HepG2 (cell line): ENCODE measurements around the gene EEF1A1. TPM values are rescaled to one million over a fixed set of nuclear protein-coding genes. Genes with fewer than 3 reads are reported as not detected.

Experiments used
- ATAC-seq: fragments of 200-7000 bp; cut with Tn5 transposase; 3 replicates; pipeline ENCODE4 v1.9.1; 2020; ENCODE audit warnings: mild to moderate bottlenecking, moderate library complexity
- BruUV-seq: library from RNA; stranded (reverse); fragments of 400-500 nt; replicated peaks from 2 replicates; lab custom pipeline; 2021; lab: Mats Ljungman, UMichigan
- CTCF ChIA-PET: fragments of 300-600 bp; formaldehyde crosslinking; extraction: SDS; loops from one replicate; lab custom pipeline; 2021; ENCODE audit warnings: low total read pairs, inconsistent platforms, low intra/inter-chr PET ratio; lab: Yijun Ruan, JAX
- POLR2A ChIA-PET: fragments of 350-600 bp; sonication (Branson Sonifier 250); formaldehyde crosslinking; loops from one replicate; lab custom pipeline; 2020; ENCODE audit warnings: antibody characterized with exemption, inconsistent platforms; lab: Yijun Ruan, JAX
- DNase-seq: peaks from one replicate; pipeline ENCODE4 v3.0.0-alpha.2; 2015; ENCODE audit warnings: low spot score
- FAIRE-seq: peaks from 3 replicates; lab custom pipeline; 2011; peaks lifted over from hg19 to GRCh38; lab: Jason Lieb, UNC
- H2AFZ ChIP-seq: one replicate; pipeline ENCODE4 v1.6.1; 2011; ENCODE audit warnings: low read length, inconsistent platforms
- H3K27ac ChIP-seq: fragments of 300-600 bp; 3 replicates; pipeline ENCODE4 v1.8.0; 2011; ENCODE audit warnings: mixed run types, mild to moderate bottlenecking, mixed read lengths, low read length, inconsistent platforms; ENCODE audit not compliant: insufficient read depth; ENCODE audit errors: extremely low read length
- H3K27me3 ChIP-seq, 2 experiments: fragments of 200-600 bp in 1 of 2; 2 replicates in 1 of 2; 3 replicates in 1 of 2; pipeline versions ENCODE4 v1.6.0 to v1.8.0; 2011; ENCODE audit warnings: low read length in 2 of 2, mild to moderate bottlenecking in 2 of 2, moderate library complexity in 2 of 2, inconsistent platforms in 1 of 2; ENCODE audit not compliant: insufficient read depth in 2 of 2, control insufficient read depth in 1 of 2
- H3K36me3 ChIP-seq, 2 experiments: fragments of 200-600 bp in 1 of 2; replicated peaks in 1 of 2; 2 replicates in 1 of 2; 3 replicates in 1 of 2; pipeline versions ENCODE4 v1.5.1 to v1.8.0; 2011; ENCODE audit warnings: low read length in 2 of 2, inconsistent platforms in 1 of 2; ENCODE audit not compliant: insufficient read depth in 2 of 2, control insufficient read depth in 1 of 2
- H3K4me1 ChIP-seq: 2 replicates; pipeline ENCODE4 v1.5.1; 2012; ENCODE audit warnings: low read length, inconsistent platforms; ENCODE audit not compliant: insufficient read depth
- H3K4me2 ChIP-seq: 2 replicates; pipeline ENCODE4 v1.6.0; 2011; ENCODE audit warnings: low read depth, low read length, inconsistent platforms
- H3K4me3 ChIP-seq, 3 experiments: fragments of 200-600 bp in 1 of 3; sonication (generic), shearing (Covaris generic) in 1 of 3; replicated peaks in 1 of 3; 2 replicates each; pipeline ENCODE4 v1.5.1; 2011 to 2016; ENCODE audit warnings: low read length in 3 of 3, inconsistent platforms in 2 of 3, low read depth in 2 of 3, mild to moderate bottlenecking in 2 of 3, control low read depth in 1 of 3, mixed read lengths in 1 of 3; ENCODE audit not compliant: insufficient read depth in 1 of 3
- H3K79me2 ChIP-seq: one replicate; pipeline ENCODE4 v1.6.1; 2011; ENCODE audit warnings: low read length, inconsistent platforms; ENCODE audit not compliant: insufficient read depth
- H3K9ac ChIP-seq: 2 replicates; pipeline ENCODE4 v1.6.0; 2011; ENCODE audit warnings: mild to moderate bottlenecking, low read depth, low read length, inconsistent platforms; ENCODE audit not compliant: insufficient read depth
- H3K9me3 ChIP-seq: 2 replicates; pipeline ENCODE4 v1.5.1; 2012; ENCODE audit warnings: mild to moderate bottlenecking, low read length
- H4K20me1 ChIP-seq: 2 replicates; pipeline ENCODE4 v1.6.0; 2011; ENCODE audit warnings: inconsistent platforms, mild to moderate bottlenecking, low read length, moderate library complexity; ENCODE audit not compliant: insufficient read depth
- CAMTA2 ChIP-seq: sonication (generic); formaldehyde crosslinking; IDR thresholded peaks from 2 replicates; pipeline ENCODE4 v1.4.0; 2020; ENCODE audit warnings: mild to moderate bottlenecking, missing genetic modification reagents, borderline replicate concordance
- KDM2A ChIP-seq: sonication (generic); formaldehyde crosslinking; IDR thresholded peaks from 2 replicates; pipeline ENCODE4 v1.4.0; 2020; ENCODE audit warnings: low read depth, missing genetic modification reagents, borderline replicate concordance
- NR2F6 ChIP-seq, 2 experiments: IDR thresholded peaks; 2 replicates each; pipeline ENCODE4 v1.6.1; 2016; ENCODE audit warnings: antibody characterized with exemption in 1 of 2, mild to moderate bottlenecking in 1 of 2
- PBX2 ChIP-seq: IDR thresholded peaks from 2 replicates; pipeline ENCODE4 v1.6.1; 2016; ENCODE audit warnings: control low read depth
- TBP ChIP-seq: sonication (generic); formaldehyde crosslinking; IDR thresholded peaks from 2 replicates; pipeline ENCODE4 v1.5.0; 2020; ENCODE audit warnings: missing genetic modification reagents
- ZC3H4 ChIP-seq: sonication (generic); formaldehyde crosslinking; IDR thresholded peaks from 2 replicates; pipeline ENCODE4 v1.4.0; 2020; ENCODE audit warnings: missing genetic modification reagents, borderline replicate concordance
- ZNF280D ChIP-seq: sonication (generic); formaldehyde crosslinking; IDR thresholded peaks from 2 replicates; pipeline ENCODE4 v1.5.1; 2020; ENCODE audit warnings: mild to moderate bottlenecking, missing genetic modification reagents
- ZNF329 ChIP-seq: sonication (generic); formaldehyde crosslinking; IDR thresholded peaks from 2 replicates; pipeline ENCODE4 v1.9.0; 2021; ENCODE audit warnings: low read depth, mild to moderate bottlenecking, missing genetic modification reagents
- ZNF331 ChIP-seq: sonication (generic); formaldehyde crosslinking; IDR thresholded peaks from 2 replicates; pipeline ENCODE4 v1.4.0; 2020; ENCODE audit warnings: missing genetic modification reagents
- ZNF619 ChIP-seq: sonication (generic); formaldehyde crosslinking; IDR thresholded peaks from 2 replicates; pipeline ENCODE4 v1.4.0; 2020; ENCODE audit warnings: mild to moderate bottlenecking, missing genetic modification reagents
- whole genome bisulfite sequencing: methylation state at CpG from one replicate; pipeline ENCODE4 v1.1.6; 2017; ENCODE audit warnings: low lambda C conversion rate; 5-methylcytosine and 5-hydroxymethylcytosine counted together
- in situ Hi-C: cut with HindIII; loops from 2 replicates; pipeline ENCODE4 v1.10.0; 2017; ENCODE audit warnings: low pct_unique_long_range_greater_than_20kb; ENCODE audit not compliant: extremely low pct_ligation_motif_present
- intact Hi-C: fragments of 100-400 bp; cut with micrococcal nuclease; formaldehyde crosslinking; loops from one replicate; pipeline ENCODE4 v1.10.0; 2022; ENCODE audit not compliant: unreplicated experiment
- polyA plus RNA-seq, 8 experiments: library from polyadenylated mRNA; depleted of rRNA in 3 of 8; stranded (reverse) in 7 of 8; unstranded in 1 of 8; fragments of >200 nt; fragmentation: Illumina TruSeq in 4 of 8; extraction: Trizol in 4 of 8; gene quantifications; 2 replicates each; pipeline versions ENCODE4 v1.2.1 to v1.2.3, GENCODE V29; 2011 to 2016; ENCODE audit warnings: low read depth in 4 of 8, missing spikeins in 1 of 8, mixed read lengths in 1 of 8; ENCODE audit not compliant: insufficient read depth in 1 of 8
- total RNA-seq, 5 experiments: library from RNA; depleted of rRNA; stranded (reverse); fragments of >200 nt; fragmentation: Illumina TruSeq; extraction: Trizol; gene quantifications; 2 replicates each; pipeline ENCODE4 v1.2.3, GENCODE V29; 2016; ENCODE audit warnings: low read depth in 1 of 5

Gene EEF1A1
- total and polyA plus RNA-seq, 2 of the 13 experiments (the other 11 are each of a cell fraction or from before 2014, with no cell fraction given), result 13,726 to 17,172 TPM

- Histone ChIP-seq H3K79me2 (no peaks in the 10 kb centered on the region), H4K20me1 (peaks cover 2% of the 10 kb centered on the region), H3K9ac (no peak overlapping the region), H3K4me1 (no peaks in the 10 kb centered on the region), H3K36me3 (no peaks in the 10 kb centered on the region), H3K27me3 (no peaks in the 10 kb centered on the region), H3K27ac (no peak overlapping the region), H3K9me3 (no peaks in the 10 kb centered on the region), H2AFZ (no peak overlapping the region), H3K4me3 (no peak overlapping the region), H3K4me2 (no peak overlapping the region)
- POLR2A ChIA-PET, result interaction anchor here (1.3 to 1.5 kb wide), 2 partner anchors 10 to 12 kb away, joined by 3 to 5 read pairs; partner anchors contain the start of gene EEF1A1
- intact Hi-C loops, result no loop called here
- FAIRE-seq, result no peak
- no TSS peak for BruUV-seq
- peak; percentile 5 for ATAC-seq
- CTCF ChIA-PET, result no interaction called here
- in situ Hi-C loops, result no loop called here
- no peak for DNase-seq
- 79% methylated on average over 1 of the region's 1 CpG for WGBS
- no peak for TF ChIP-seq ZNF329
Measured at GRCh38 chr6:73509851-73510250, 11.0 kb downstream of the EEF1A1 start.

GRCh38 chr6:73508776-73509175, 12.1 kb downstream of the EEF1A1 start:
- ChIA-PET POLR2A (interaction anchor here (1.1 kb wide), 1 partner anchor 47 kb away, joined by 3 read pairs; the partner anchor contains the start of gene MTO1), CTCF (no interaction called here)
- H3K27me3 ChIP-seq, result no peaks in the 10 kb centered on the region
- no peaks in the 10 kb centered on the region for H3K9me3 ChIP-seq
- H3K4me1 ChIP-seq, result no peaks in the 10 kb centered on the region
- intact Hi-C loops, result no loop called here
- H3K9ac ChIP-seq, result no peak overlapping the region
- DNase-seq (no peak), FAIRE-seq (no peak), ATAC-seq (peak; percentile 5)
- no peaks in the 10 kb centered on the region; a peak in 1 of 5 replicates for H3K36me3 ChIP-seq
- no peaks in the 10 kb centered on the region for H3K79me2 ChIP-seq
- H4K20me1 ChIP-seq, result no peaks in the 10 kb centered on the region
- no TSS peak for BruUV-seq
- no peak overlapping the region for H3K27ac ChIP-seq
- in situ Hi-C loops, result no loop called here
- no peak overlapping the region for H3K4me3 ChIP-seq
- WGBS, result 0% methylated on average over 1 of the region's 1 CpG
- no peak overlapping the region for H2AFZ ChIP-seq
- H3K4me2 ChIP-seq, result no peak overlapping the region
- TF ChIP-seq PBX2 (CRISPR knock-in tag) (no peak), ZNF619 (CRISPR knock-in tag) (no peak), ZNF280D (no peak), CAMTA2 (CRISPR knock-in tag) (no peak), KDM2A (CRISPR knock-in tag) (no peak), ZNF331 (CRISPR knock-in tag) (no peak), ZC3H4 (CRISPR knock-in tag) (no peak), TBP (CRISPR knock-in tag) (no peak), NR2F6 (IDR thresholded peaks at IDR 0.05) (no peak), NR2F6 (CRISPR knock-in tag; IDR thresholded peaks at IDR 0.05) (no peak)
